HG02610 (cell line): ENCODE data around the gene LIMA1.
"Not testable (repeated sequence)": the region's sequence is repeated elsewhere in the genome, so short reads cannot be mapped to it uniquely, and the experiment has no call there.

Experiments
- ATAC-seq: cut with Tn5 transposase; IDR thresholded peaks from one replicate; pipeline ENCODE4 v1.9.1; 2021; ENCODE audit warnings: mild to moderate bottlenecking, moderate library complexity; ENCODE audit not compliant: unreplicated experiment

The LIMA1 gene

GRCh38 chr12:50283229-50283923 is at the start of gene LIMA1:
TSS of gene LIMA1 (minus strand) at chr12:50283520. CDS start at chr12:50248751, 34,769 bp downstream.
- ATAC-seq = peak; percentile 90

GRCh38 chr12:50331745-50332144 is 48.4 kb upstream of the LIMA1 start:
- ATAC-seq = no peak

- ATAC-seq = not testable (repeated sequence)
Observed at GRCh38 chr12:50328664-50329063, 45.3 kb upstream of the LIMA1 start.

GRCh38 chr12:50326590-50327284 is 43.4 kb upstream of the LIMA1 start:
- ATAC-seq = no peak

GRCh38 chr12:50325890-50326391 is 42.6 kb upstream of the LIMA1 start:
- ATAC-seq = no peak

GRCh38 chr12:50324770-50325169 is 41.5 kb upstream of the LIMA1 start:
- not testable (repeated sequence) for ATAC-seq

GRCh38 chr12:50324077-50324476 is 40.8 kb upstream of the LIMA1 start:
- not testable (repeated sequence) for ATAC-seq

- ATAC-seq = no peak
Observed at GRCh38 chr12:50322206-50322605, 38.9 kb upstream of the LIMA1 start.

- no peak for ATAC-seq
Observed at GRCh38 chr12:50317203-50317602, 33.9 kb upstream of the LIMA1 start.

- ATAC-seq = no peak
Observed at GRCh38 chr12:50315803-50316202, 32.5 kb upstream of the LIMA1 start.

- no peak for ATAC-seq
Observed at GRCh38 chr12:50314636-50315312, 31.5 kb upstream of the LIMA1 start.

GRCh38 chr12:50313971-50314370 is 30.7 kb upstream of the LIMA1 start:
- not testable (repeated sequence) for ATAC-seq

- ATAC-seq = no peak
Observed at GRCh38 chr12:50313256-50313931, 30.1 kb upstream of the LIMA1 start.

GRCh38 chr12:50311858-50312609 is 28.7 kb upstream of the LIMA1 start:
- not testable (repeated sequence) for ATAC-seq

GRCh38 chr12:50309950-50310349 is 26.6 kb upstream of the LIMA1 start:
- no peak for ATAC-seq

GRCh38 chr12:50302686-50303085 is 19.4 kb upstream of the LIMA1 start:
- no peak for ATAC-seq

- ATAC-seq = no peak
Observed at GRCh38 chr12:50297996-50298395, 14.7 kb upstream of the LIMA1 start.

GRCh38 chr12:50297027-50297426 is 13.7 kb upstream of the LIMA1 start:
- ATAC-seq = no peak

- ATAC-seq = no peak
Observed at GRCh38 chr12:50296554-50296953, 13.2 kb upstream of the LIMA1 start.

- ATAC-seq = no peak
Observed at GRCh38 chr12:50291377-50291776, 8.1 kb upstream of the LIMA1 start.
